K562 (cell line): ENCODE data around the gene PIP4K2A. TPM values are rescaled to one million over a fixed set of nuclear protein-coding genes. Genes with fewer than 3 reads are reported as not detected.

Source experiments
- ATAC-seq: fragments of 200-7000 bp; cut with Tn5 transposase; 3 replicates; pipeline ENCODE4 v1.9.1; 2020; ENCODE audit warnings: moderate library complexity
- BruUV-seq: library from RNA; stranded (reverse); fragments of 400-500 nt; replicated peaks from 2 replicates; lab custom pipeline; 2021; lab: Mats Ljungman, UMichigan
- CTCF ChIA-PET: fragments of 300-600 bp; formaldehyde crosslinking; extraction: SDS; loops from one replicate; lab custom pipeline; 2021; ENCODE audit warnings: low intra/inter-chr PET ratio; lab: Yijun Ruan, JAX
- POLR2A ChIA-PET: fragments of 300-600, 350-650 bp; sonication (Branson Sonifier 250); formaldehyde crosslinking; extraction: SDS; loops from one replicate; lab custom pipeline; 2021; ENCODE audit warnings: antibody characterized with exemption, inconsistent platforms; lab: Yijun Ruan, JAX
- DNase-seq, 4 experiments: peaks; one replicate each; pipeline versions ENCODE4 v3.0.0 to v3.0.0-alpha.2; 2011 to 2018; ENCODE audit warnings: low spot score in 3 of 4, mixed read lengths in 3 of 4; ENCODE audit errors: extremely low read depth in 1 of 4
- FAIRE-seq: peaks from 2 replicates; lab custom pipeline; 2011; peaks lifted over from hg19 to GRCh38; lab: Jason Lieb, UNC
- H2AFZ ChIP-seq: 2 replicates; pipeline ENCODE4 v1.6.0; 2011; ENCODE audit warnings: low read depth, low read length, control low read depth, inconsistent platforms
- H3K27ac ChIP-seq: fragments of 200-600 bp; 3 replicates; pipeline ENCODE4 v1.8.0; 2011; ENCODE audit warnings: low read depth, mild to moderate bottlenecking, control low read depth, inconsistent platforms, low read length, moderate library complexity, mixed read lengths; ENCODE audit errors: extremely low read depth
- H3K27me3 ChIP-seq, 2 experiments: fragments of 300-600 bp in 1 of 2; 2 replicates in 1 of 2; 3 replicates in 1 of 2; pipeline versions ENCODE4 v1.6.0 to v1.8.0; 2011; ENCODE audit warnings: inconsistent platforms in 2 of 2, low read length in 2 of 2, mild to moderate bottlenecking in 1 of 2, mixed read lengths in 1 of 2, moderate library complexity in 1 of 2; ENCODE audit not compliant: control insufficient read depth in 2 of 2, insufficient read depth in 2 of 2
- H3K36me3 ChIP-seq: fragments of 300-600 bp; 3 replicates; pipeline ENCODE4 v1.8.0; 2011; ENCODE audit warnings: mild to moderate bottlenecking, low read length, inconsistent platforms; ENCODE audit not compliant: control insufficient read depth, insufficient read depth
- H3K4me1 ChIP-seq, 2 experiments: fragments of 200-600 bp in 1 of 2; replicated peaks in 1 of 2; 2 replicates in 1 of 2; 3 replicates in 1 of 2; pipeline versions ENCODE4 v1.5.1 to v1.8.0; 2011; ENCODE audit warnings: inconsistent platforms in 2 of 2, low read length in 2 of 2, mild to moderate bottlenecking in 1 of 2, mixed read lengths in 1 of 2, moderate library complexity in 1 of 2; ENCODE audit not compliant: control insufficient read depth in 2 of 2, insufficient read depth in 2 of 2
- H3K4me2 ChIP-seq: 2 replicates; pipeline ENCODE4 v1.6.1; 2011; ENCODE audit warnings: low read length, control low read depth, inconsistent platforms, mixed read lengths; ENCODE audit not compliant: insufficient read depth
- H3K4me3 ChIP-seq: fragments of 200-600 bp; sonication (generic), shearing (Covaris generic); 2 replicates; pipeline ENCODE4 v1.5.1; 2016; ENCODE audit warnings: control low read depth, inconsistent platforms
- H3K79me2 ChIP-seq: fragments of 200-600 bp; 3 replicates; pipeline ENCODE4 v1.8.0; 2011; ENCODE audit warnings: low read length, inconsistent platforms; ENCODE audit not compliant: control insufficient read depth, insufficient read depth
- H3K9ac ChIP-seq, 2 experiments: 2 replicates each; pipeline versions ENCODE4 v1.6.0 to v1.6.1; 2011; ENCODE audit warnings: low read depth in 2 of 2, low read length in 2 of 2, control low read depth in 1 of 2, inconsistent platforms in 1 of 2, mild to moderate bottlenecking in 1 of 2, mixed read lengths in 1 of 2; ENCODE audit not compliant: insufficient read depth in 1 of 2
- H3K9me1 ChIP-seq: one replicate; pipeline ENCODE4 v1.6.0; 2011; ENCODE audit warnings: inconsistent platforms, mild to moderate bottlenecking, low read length, moderate library complexity; ENCODE audit not compliant: control insufficient read depth, insufficient read depth
- H3K9me3 ChIP-seq: replicated peaks from 2 replicates; pipeline ENCODE4 v1.5.1; 2011; ENCODE audit warnings: low read depth, low read length, inconsistent platforms; ENCODE audit not compliant: control insufficient read depth, insufficient read depth
- H4K20me1 ChIP-seq: replicated peaks from 2 replicates; pipeline ENCODE4 v1.6.1; 2011; ENCODE audit warnings: low read length, inconsistent platforms, mixed read lengths; ENCODE audit not compliant: control insufficient read depth, insufficient read depth
- CEBPB ChIP-seq: fragments of 450-650 bp; IDR thresholded peaks from 2 replicates; pipeline ENCODE4 v1.6.1; 2016; ENCODE audit warnings: missing genetic modification characterization, missing compliant biosample characterization
- ELF4 ChIP-seq: fragments of 450-650 bp; formaldehyde crosslinking; IDR thresholded peaks from 2 replicates; pipeline ENCODE4 v1.4.0; 2022; ENCODE audit warnings: missing genetic modification characterization
- GTF2F1 ChIP-seq: IDR thresholded peaks from 2 replicates; pipeline ENCODE4 v1.6.1; 2011; ENCODE audit warnings: low read depth, low read length, improper control_type of control experiment
- MYNN ChIP-seq, 2 experiments: sonication (generic); formaldehyde crosslinking in 1 of 2; IDR thresholded peaks; 2 replicates each; pipeline versions ENCODE4 v1.5.0 to v1.6.1; 2016 to 2020; ENCODE audit warnings: antibody characterized with exemption in 1 of 2, missing genetic modification reagents in 1 of 2
- NCOA4 ChIP-seq: fragments of 450-650 bp; IDR thresholded peaks from 2 replicates; pipeline ENCODE4 v1.6.1; 2018; ENCODE audit warnings: mild to moderate bottlenecking; ENCODE audit not compliant: partially characterized antibody
- PCBP2 ChIP-seq: fragments of 200-400 bp; formaldehyde crosslinking; IDR thresholded peaks from 2 replicates; pipeline ENCODE4 v1.6.1; 2018; ENCODE audit warnings: low read length, low read depth, mild to moderate bottlenecking, moderate library complexity; ENCODE audit not compliant: poor library complexity, severe bottlenecking
- PRPF4 ChIP-seq: fragments of 200-400 bp; formaldehyde crosslinking; IDR thresholded peaks from one replicate; pipeline ENCODE4 v1.6.1; 2017; ENCODE audit warnings: low read length, low read depth, mild to moderate bottlenecking; ENCODE audit not compliant: insufficient read depth, poor library complexity, severe bottlenecking
- SMAD1 ChIP-seq: fragments of 150-350 bp; IDR thresholded peaks from 2 replicates; pipeline ENCODE4 v1.6.1; 2014; ENCODE audit warnings: low read length, low read depth; ENCODE audit not compliant: partially characterized antibody
- SREBF1 ChIP-seq: fragments of 150-350 bp; IDR thresholded peaks from 2 replicates; pipeline ENCODE4 v1.6.1; 2014; ENCODE audit warnings: antibody characterized with exemption, low read depth, low read length, borderline replicate concordance
- ZNF124 ChIP-seq: sonication (generic); formaldehyde crosslinking; IDR thresholded peaks from 2 replicates; pipeline ENCODE4 v1.8.1; 2022; ENCODE audit warnings: missing genetic modification reagents
- ZNF311 ChIP-seq: fragments of 250-450 bp; sonication (Bioruptor Pico); IDR thresholded peaks from 2 replicates; pipeline ENCODE4 v1.4.0; 2020; ENCODE audit warnings: mild to moderate bottlenecking, moderate library complexity
- ZNF384 ChIP-seq: IDR thresholded peaks from 2 replicates; pipeline ENCODE4 v1.6.1; 2012; ENCODE audit warnings: low read depth, low read length, improper control_type of control experiment
- WGBS: fragments of 100-300 bp; shearing (Covaris generic); methylation state at CpG from one replicate; pipeline ENCODE4 v1.1.6; 2016; ENCODE audit warnings: low coverage, mixed read lengths; ENCODE audit not compliant: insufficient coverage; ENCODE audit errors: missing lambda C conversion rate; 5-methylcytosine and 5-hydroxymethylcytosine counted together
- in situ Hi-C: fragments of 300-500 bp; cut with MboI; formaldehyde crosslinking; loops from 4 replicates; pipeline ENCODE4 v1.15.0; 2018; ENCODE audit warnings: inconsistent platforms, mixed read lengths
- intact Hi-C: fragments of 100-400 bp; cut with micrococcal nuclease; formaldehyde crosslinking; loops from 2 replicates; pipeline ENCODE4 v1.14.2; 2022
- polyA plus RNA-seq, 8 experiments: library from polyadenylated mRNA; depleted of rRNA in 4 of 8; stranded (reverse) in 5 of 8; unstranded in 3 of 8; fragments of >200 nt; fragmentation: Nextera tagmentation in 2 of 8; fragmentation: Illumina TruSeq in 1 of 8; extraction: Ambion mirVana in 2 of 8; extraction: Trizol in 1 of 8; gene quantifications; 2 replicates each; pipeline versions ENCODE4 v1.2.1 to v1.2.3, GENCODE V29; 2011 to 2014; ENCODE audit warnings: inconsistent platforms in 1 of 8, missing spikeins in 1 of 8
- total RNA-seq, 7 experiments: library from RNA; depleted of rRNA in 6 of 7; stranded (reverse); fragments of >200 nt in 6 of 7; fragmentation: Illumina TruSeq in 2 of 7; extraction: Trizol in 2 of 7; gene quantifications; 2 replicates each; pipeline versions ENCODE4 v1.2.1 to v1.2.3, GENCODE V29; 2011 to 2021; ENCODE audit warnings: low replicate concordance in 1 of 7
- TF ChIP-seq, protein P1 (sequence below): sonication (generic); formaldehyde crosslinking; IDR thresholded peaks from 2 replicates; pipeline ENCODE4 v1.8.0; 2022; ENCODE audit warnings: mild to moderate bottlenecking, missing genetic modification reagents
- TF ChIP-seq, protein P2 (sequence below), 3 experiments: IDR thresholded peaks in 2 of 3; conservative IDR thresholded peaks in 1 of 3; 2 replicates each; pipeline ENCODE4 v1.5.1; 2011 to 2012; ENCODE audit warnings: low read length in 3 of 3, mild to moderate bottlenecking in 3 of 3, control low read depth in 2 of 3, improper control_type of control experiment in 1 of 3, inconsistent platforms in 1 of 3, low read depth in 1 of 3, mixed read lengths in 1 of 3, moderate library complexity in 1 of 3; ENCODE audit not compliant: insufficient read depth in 2 of 3
- TF ChIP-seq, protein P3 (sequence below): sonication (generic); formaldehyde crosslinking; IDR thresholded peaks from 2 replicates; pipeline ENCODE4 v1.8.1; 2022; ENCODE audit warnings: missing genetic modification reagents

PIP4K2A gene
- total and polyA plus RNA-seq, 9 of the 15 experiments (the other 6 are each of a cell fraction or from before 2014, with no cell fraction given): 35.6 to 117 (median 71.9) TPM

DNA sequence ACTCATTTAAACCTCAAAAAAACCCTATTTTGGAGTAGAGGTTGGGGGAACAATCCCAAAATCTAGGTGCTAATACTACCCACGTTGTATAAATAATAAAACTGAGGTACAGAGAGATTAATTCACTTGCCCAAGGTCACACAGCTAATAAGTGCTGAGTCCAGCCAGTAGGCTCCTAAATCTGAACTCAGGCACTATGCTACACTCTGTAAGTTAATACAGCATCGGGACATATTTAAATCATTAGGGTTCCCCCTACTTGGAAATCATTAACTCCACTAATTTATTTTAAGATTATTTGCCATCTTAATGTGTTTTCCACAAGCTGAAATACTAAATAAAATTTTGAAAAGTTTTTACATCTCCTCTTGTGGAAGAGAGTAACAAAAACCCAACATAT is 24.2 kb downstream of the PIP4K2A start:
- WGBS: 57% methylated on average over 2 of the region's 2 CpGs
- no peak overlapping the region for H3K9ac ChIP-seq
- in situ Hi-C loops (no loop called here), intact Hi-C loops (no loop called here)
- H4K20me1 ChIP-seq: no peaks in the 10 kb centered on the region
- ChIA-PET CTCF (no interaction called here), POLR2A (interaction anchor here (0.6 to 2.5 kb wide), 3 partner anchors 10 to 1963 kb away, joined by 3 to 10 read pairs (median 3); no protein-coding TSS in a partner anchor)
- no peak overlapping the region for H3K27ac ChIP-seq
- DNase-seq (no peak), FAIRE-seq (no peak), ATAC-seq (no peak)
- H3K4me1 ChIP-seq: peaks cover 9 to 33% of the 10 kb centered on the region in 2 experiments; a peak in 4 of 5 replicates
- no peak overlapping the region for H3K4me3 ChIP-seq
- peaks cover 100% of the 10 kb centered on the region for H3K79me2 ChIP-seq
- H3K27me3 ChIP-seq: no peaks in the 10 kb centered on the region
- no peaks in the 10 kb centered on the region; the same call in 1 of the 2 replicates for H3K9me3 ChIP-seq
- no peak overlapping the region for H3K4me2 ChIP-seq
- H3K36me3 ChIP-seq: peaks cover 22% of the 10 kb centered on the region; the same call in 2 of the 3 replicates
- H3K9me1 ChIP-seq: no peaks in the 10 kb centered on the region
- BruUV-seq: no TSS peak
- H2AFZ ChIP-seq: no peak overlapping the region
- TF ChIP-seq ZNF384 (no peak), SREBF1 (no peak), SMAD1 (no peak), CEBPB (no peak), ZNF124 (CRISPR knock-in tag) (no peak), ZNF311 (CRISPR knock-in tag) (no peak), ELF4 (CRISPR knock-in tag) (no peak), PCBP2 (no peak), MYNN (IDR thresholded peaks at IDR 0.05) (no peak), MYNN (CRISPR knock-in tag; IDR thresholded peaks at IDR 0.05) (no peak), PRPF4 (no peak), NCOA4 (no peak), GTF2F1 (no peak)
- TF ChIP-seq, protein P1, sequence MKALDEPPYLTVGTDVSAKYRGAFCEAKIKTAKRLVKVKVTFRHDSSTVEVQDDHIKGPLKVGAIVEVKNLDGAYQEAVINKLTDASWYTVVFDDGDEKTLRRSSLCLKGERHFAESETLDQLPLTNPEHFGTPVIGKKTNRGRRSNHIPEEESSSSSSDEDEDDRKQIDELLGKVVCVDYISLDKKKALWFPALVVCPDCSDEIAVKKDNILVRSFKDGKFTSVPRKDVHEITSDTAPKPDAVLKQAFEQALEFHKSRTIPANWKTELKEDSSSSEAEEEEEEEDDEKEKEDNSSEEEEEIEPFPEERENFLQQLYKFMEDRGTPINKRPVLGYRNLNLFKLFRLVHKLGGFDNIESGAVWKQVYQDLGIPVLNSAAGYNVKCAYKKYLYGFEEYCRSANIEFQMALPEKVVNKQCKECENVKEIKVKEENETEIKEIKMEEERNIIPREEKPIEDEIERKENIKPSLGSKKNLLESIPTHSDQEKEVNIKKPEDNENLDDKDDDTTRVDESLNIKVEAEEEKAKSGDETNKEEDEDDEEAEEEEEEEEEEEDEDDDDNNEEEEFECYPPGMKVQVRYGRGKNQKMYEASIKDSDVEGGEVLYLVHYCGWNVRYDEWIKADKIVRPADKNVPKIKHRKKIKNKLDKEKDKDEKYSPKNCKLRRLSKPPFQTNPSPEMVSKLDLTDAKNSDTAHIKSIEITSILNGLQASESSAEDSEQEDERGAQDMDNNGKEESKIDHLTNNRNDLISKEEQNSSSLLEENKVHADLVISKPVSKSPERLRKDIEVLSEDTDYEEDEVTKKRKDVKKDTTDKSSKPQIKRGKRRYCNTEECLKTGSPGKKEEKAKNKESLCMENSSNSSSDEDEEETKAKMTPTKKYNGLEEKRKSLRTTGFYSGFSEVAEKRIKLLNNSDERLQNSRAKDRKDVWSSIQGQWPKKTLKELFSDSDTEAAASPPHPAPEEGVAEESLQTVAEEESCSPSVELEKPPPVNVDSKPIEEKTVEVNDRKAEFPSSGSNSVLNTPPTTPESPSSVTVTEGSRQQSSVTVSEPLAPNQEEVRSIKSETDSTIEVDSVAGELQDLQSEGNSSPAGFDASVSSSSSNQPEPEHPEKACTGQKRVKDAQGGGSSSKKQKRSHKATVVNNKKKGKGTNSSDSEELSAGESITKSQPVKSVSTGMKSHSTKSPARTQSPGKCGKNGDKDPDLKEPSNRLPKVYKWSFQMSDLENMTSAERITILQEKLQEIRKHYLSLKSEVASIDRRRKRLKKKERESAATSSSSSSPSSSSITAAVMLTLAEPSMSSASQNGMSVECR (CRISPR knock-in tag): no peak
- TF ChIP-seq, protein P2, sequence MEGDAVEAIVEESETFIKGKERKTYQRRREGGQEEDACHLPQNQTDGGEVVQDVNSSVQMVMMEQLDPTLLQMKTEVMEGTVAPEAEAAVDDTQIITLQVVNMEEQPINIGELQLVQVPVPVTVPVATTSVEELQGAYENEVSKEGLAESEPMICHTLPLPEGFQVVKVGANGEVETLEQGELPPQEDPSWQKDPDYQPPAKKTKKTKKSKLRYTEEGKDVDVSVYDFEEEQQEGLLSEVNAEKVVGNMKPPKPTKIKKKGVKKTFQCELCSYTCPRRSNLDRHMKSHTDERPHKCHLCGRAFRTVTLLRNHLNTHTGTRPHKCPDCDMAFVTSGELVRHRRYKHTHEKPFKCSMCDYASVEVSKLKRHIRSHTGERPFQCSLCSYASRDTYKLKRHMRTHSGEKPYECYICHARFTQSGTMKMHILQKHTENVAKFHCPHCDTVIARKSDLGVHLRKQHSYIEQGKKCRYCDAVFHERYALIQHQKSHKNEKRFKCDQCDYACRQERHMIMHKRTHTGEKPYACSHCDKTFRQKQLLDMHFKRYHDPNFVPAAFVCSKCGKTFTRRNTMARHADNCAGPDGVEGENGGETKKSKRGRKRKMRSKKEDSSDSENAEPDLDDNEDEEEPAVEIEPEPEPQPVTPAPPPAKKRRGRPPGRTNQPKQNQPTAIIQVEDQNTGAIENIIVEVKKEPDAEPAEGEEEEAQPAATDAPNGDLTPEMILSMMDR (IDR thresholded peaks at IDR 0.05 in 2 of 3, conservative IDR thresholded peaks at IDR 0.05 in 1 of 3; ENCODE audit: insufficient read depth in 2 of 3, low read depth in 1 of 3, low read length in 3 of 3): no peak
- TF ChIP-seq, protein P3, sequence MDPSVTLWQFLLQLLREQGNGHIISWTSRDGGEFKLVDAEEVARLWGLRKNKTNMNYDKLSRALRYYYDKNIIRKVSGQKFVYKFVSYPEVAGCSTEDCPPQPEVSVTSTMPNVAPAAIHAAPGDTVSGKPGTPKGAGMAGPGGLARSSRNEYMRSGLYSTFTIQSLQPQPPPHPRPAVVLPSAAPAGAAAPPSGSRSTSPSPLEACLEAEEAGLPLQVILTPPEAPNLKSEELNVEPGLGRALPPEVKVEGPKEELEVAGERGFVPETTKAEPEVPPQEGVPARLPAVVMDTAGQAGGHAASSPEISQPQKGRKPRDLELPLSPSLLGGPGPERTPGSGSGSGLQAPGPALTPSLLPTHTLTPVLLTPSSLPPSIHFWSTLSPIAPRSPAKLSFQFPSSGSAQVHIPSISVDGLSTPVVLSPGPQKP (CRISPR knock-in tag): no peak
